GM20000 (cell line): ENCODE measurements around the gene CPED1.
"Not testable (repeated sequence)": the region's sequence is repeated elsewhere in the genome, so short reads cannot be mapped to it uniquely, and the experiment has no call there.

Experiments
- DNase-seq: peaks from one replicate; pipeline ENCODE4 v3.0.0; 2012; ENCODE audit warnings: low spot score
- TF ChIP-seq, protein P1 (sequence below): IDR thresholded peaks from 2 replicates; pipeline ENCODE4 v1.5.1; 2012; ENCODE audit warnings: mild to moderate bottlenecking, control low read depth; ENCODE audit errors: extremely low read depth, missing control alignments

Gene CPED1

GRCh38 chr7:121282129-121282528 lies 293.6 kb downstream of the CPED1 start:
- DNase-seq: no peak
- TF ChIP-seq, protein P1, sequence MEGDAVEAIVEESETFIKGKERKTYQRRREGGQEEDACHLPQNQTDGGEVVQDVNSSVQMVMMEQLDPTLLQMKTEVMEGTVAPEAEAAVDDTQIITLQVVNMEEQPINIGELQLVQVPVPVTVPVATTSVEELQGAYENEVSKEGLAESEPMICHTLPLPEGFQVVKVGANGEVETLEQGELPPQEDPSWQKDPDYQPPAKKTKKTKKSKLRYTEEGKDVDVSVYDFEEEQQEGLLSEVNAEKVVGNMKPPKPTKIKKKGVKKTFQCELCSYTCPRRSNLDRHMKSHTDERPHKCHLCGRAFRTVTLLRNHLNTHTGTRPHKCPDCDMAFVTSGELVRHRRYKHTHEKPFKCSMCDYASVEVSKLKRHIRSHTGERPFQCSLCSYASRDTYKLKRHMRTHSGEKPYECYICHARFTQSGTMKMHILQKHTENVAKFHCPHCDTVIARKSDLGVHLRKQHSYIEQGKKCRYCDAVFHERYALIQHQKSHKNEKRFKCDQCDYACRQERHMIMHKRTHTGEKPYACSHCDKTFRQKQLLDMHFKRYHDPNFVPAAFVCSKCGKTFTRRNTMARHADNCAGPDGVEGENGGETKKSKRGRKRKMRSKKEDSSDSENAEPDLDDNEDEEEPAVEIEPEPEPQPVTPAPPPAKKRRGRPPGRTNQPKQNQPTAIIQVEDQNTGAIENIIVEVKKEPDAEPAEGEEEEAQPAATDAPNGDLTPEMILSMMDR: no peak

- TF ChIP-seq, protein P1: no peak
- DNase-seq: no peak
Measured at GRCh38 chr7:121285066-121285667, 296.7 kb downstream of the CPED1 start.

GRCh38 chr7:121286186-121286585 lies 297.7 kb downstream of the CPED1 start:
- no peak for DNase-seq
- TF ChIP-seq, protein P1: no peak

DNA sequence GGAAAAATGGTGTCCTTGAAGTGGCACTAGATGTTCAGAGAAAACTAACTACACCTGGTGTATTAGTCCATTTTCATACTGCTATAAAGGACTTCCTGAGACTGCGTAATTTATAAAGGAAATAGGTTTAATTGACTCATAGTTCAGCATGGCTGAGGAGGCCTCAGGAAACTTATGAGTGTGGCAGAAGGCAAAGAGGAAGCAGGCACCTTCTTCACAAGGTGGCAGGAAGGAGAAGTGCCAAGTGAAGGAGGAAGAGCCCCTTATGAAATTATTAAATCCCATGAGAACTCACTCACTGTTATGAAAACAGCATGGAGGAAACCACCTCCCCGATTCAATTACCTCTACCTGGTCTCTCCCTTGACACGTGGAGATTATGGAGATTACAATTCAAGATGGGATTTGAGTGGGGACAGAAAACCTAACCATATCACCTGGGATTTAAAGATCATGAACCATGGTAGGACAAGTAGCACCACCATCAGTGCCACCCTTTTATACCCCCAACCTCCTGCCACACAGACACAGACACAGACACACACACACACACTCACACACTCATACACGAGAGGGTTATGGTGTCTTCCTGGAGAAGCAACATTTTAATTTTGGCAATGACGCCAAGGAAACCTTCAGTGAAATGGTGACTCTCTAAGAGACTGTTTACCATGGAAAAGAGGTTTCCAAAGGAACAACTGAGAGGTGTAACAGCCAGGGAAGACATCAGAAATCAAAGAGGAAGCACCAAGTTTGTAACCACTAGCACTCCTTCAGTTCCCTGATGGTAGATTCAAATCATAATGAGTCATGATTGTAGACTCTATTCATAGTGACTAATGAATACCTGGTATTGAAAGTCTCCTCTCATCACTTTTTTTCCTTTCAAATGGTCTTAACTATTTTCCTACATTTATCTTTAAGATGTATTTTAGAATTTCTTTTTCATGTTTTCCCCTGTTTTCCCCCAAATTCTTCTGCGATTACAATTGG lies 298.5 kb downstream of the CPED1 start:
- TF ChIP-seq, protein P1: no peak
- DNase-seq: no peak

- no peak for DNase-seq
- TF ChIP-seq, protein P1: no peak
Measured at GRCh38 chr7:121288894-121289293, 300.4 kb downstream of the CPED1 start.

- not testable (repeated sequence) for DNase-seq
Measured at GRCh38 chr7:121289930-121290329, 301.4 kb downstream of the CPED1 start.

DNA sequence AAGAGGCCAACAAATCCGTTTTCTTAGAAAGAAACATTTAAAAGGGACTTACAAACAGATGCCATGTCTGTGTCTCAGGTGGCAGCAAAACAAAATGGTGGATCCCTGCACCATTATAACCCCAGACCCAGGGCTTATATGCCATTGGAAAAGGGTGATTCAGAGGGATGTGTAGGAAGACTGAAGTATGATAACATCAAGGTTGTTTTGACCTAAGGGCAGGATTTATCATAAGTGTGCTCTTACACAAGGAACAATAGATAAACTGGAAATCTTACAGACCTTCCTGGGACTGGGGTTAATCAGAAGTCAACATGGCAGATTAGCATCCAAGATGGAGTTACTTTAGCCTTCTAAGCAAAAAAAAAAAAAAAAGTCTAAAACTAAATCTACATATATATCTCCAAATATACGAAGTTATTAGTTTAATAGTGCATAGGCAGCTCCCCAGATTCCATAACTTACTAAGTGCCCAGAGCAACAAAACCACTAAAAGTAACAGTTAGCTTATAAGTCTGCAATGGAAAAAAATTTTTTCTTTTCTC lies 306.0 kb downstream of the CPED1 start:
- TF ChIP-seq, protein P1: no peak
- no peak for DNase-seq
